GM19328 (cell line): Measurements from ENCODE around the gene NFIA.

ENCODE experiments used
- ATAC-seq: cut with Tn5 transposase; IDR thresholded peaks from one replicate; pipeline ENCODE4 v1.9.1; 2021; ENCODE audit warnings: mild to moderate bottlenecking, moderate library complexity; ENCODE audit not compliant: unreplicated experiment

The NFIA gene

DNA sequence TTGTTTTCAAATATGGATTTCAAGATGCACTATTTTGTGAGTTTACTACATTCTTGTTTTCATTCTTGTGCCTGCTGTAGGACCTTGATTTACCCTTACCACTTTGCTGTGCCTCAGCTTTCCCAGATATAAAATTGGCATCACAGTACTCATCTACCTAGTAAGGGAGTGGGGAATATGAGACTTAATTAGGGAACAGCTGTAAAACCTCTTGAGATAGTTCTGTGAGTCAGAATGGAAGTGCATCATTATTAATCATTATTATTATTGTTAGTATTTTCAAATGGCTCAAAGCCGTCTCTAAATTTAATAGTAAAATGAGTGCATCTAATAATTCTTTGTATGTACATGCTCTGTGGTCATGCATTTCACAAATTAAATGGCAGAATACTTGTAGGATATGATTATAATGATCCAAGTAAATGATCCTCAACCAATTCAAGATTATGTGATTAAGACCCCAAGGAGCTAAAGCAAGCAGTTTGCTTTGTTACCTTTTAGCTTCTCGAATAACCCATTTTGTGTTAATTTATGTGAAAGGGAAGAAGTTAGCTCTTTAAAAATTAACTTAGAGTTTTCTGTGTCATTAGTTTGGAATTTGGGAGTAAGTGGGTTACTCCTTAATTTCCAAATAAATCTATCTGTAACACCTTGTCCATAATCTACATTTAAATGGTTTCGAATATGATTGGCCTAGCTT lies 155.4 kb downstream of the NFIA start:
- no peak for ATAC-seq

DNA sequence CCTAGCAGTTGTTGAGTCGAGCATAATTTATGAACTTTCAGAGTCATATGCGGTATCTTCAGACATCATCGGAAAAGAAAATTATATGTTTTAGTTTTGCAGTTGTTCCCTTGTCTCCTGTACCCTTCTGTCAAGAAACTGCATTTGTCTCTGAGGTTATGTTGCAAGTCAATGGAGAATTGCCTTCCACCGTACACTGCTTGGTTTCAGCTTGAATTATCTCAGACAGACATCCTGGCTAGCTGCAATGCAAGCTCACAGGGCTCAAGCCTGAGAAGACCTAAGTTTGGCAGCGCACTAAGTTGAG lies 156.0 kb downstream of the NFIA start:
- ATAC-seq: no peak

DNA sequence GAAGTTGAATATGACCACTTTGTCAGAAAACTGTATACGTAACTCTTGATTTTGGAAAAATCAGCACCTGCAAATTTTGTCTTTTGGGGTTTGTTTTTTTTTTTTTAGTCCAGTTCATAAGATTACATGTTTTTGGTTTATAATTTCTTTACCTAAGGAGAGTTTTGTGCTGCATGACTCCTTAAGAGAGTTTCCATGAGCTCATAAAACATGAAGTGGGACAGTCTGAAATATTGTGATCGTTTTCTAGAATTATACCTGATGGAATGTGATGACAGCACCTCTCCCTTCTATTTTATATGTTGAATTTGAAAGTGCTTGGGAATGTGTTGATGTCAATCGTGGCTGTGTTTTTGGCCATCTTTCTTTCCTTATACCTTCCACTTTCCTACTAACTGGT lies 158.5 kb downstream of the NFIA start:
- ATAC-seq: no peak

DNA sequence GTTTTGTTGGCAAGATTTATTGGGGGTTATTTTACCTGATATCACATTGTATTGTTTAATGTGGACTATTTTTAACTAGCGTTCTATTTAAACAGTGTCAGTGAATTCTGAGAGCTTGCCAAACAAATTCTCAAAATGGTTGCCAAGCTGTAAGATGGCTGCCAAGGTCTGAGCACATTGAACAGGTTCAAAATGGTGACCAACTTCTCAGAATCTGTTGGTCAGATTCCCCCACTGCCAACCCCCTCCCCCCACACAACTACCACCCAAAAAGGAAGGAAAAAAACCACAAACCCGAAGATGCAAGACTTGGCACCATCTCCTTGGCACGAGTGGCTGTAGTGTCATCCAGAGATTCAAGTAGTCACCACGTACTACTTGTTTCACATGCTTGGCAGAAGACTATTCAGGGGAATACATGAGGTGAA lies 159.1 kb downstream of the NFIA start:
- ATAC-seq: no peak

DNA sequence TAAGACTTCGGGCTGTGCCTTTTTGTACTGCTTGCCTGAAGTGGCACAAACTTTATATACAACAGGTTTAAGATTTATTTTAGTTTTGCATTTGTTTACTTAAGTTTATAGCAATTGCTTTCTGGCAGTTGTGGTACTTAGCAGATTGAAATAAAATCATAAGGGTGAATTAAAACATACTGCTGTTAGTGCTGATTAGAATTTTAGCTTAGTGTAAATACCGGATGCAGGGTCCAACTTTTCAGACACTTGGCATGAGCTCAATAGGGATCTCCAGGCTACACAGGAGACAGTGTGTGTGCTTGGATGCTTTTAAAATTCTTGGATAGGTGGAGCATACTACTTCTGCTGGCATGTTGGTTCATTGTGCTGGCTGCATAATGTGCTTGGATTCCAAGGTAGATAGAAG lies 159.6 kb downstream of the NFIA start:
- ATAC-seq: no peak

DNA sequence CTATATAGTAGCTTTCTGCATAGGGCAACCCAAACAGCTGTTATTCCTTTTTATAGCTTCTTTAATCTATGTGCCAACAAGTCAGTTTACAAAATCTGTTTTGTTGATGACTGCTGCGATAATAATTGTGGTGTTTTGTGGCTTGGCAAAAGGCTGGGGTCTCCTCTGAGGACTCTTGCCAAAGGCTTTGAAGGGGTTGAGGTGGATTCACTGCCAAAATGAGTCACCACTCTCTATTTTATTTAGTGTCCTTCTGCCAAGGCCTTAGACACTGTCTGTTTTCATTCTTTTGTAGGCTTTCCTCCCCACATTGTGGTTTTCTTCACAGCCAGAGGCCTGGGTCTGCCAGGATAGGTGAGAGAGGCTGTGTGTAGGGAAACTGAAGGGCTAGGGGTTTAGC lies 161.8 kb downstream of the NFIA start:
- ATAC-seq: no peak

DNA sequence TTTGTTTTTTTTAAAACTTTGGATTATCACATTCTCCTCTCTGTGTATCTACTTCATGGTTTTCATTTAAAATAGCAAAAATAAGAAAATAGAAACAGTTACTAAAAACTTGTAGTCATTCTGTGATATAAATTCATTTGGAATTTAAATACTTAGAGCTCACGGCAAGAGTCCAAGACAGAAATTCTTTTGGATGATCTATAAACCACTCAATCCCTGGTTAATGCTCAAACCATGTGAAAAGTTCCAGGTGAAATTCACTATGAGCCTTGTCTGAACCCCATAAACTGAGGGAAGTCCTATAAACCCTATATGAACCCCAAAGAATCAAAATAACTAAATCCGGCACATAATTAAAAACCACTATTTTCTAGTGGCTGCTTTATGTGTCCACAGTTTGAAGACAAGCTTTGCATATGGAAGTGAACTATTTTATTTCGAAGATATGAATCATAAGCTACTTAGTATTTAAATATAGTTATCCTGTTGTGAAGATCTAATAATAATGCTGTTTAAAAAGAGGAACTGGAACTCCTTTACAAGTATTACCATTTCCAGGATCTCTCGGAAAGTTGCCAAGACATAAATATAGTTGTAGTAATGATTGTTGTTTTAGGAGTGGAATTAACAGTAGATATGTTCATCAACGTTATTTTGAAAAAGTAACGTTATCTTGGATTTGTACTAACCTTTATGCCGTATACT lies 163.5 kb downstream of the NFIA start:
- ATAC-seq: no peak

DNA sequence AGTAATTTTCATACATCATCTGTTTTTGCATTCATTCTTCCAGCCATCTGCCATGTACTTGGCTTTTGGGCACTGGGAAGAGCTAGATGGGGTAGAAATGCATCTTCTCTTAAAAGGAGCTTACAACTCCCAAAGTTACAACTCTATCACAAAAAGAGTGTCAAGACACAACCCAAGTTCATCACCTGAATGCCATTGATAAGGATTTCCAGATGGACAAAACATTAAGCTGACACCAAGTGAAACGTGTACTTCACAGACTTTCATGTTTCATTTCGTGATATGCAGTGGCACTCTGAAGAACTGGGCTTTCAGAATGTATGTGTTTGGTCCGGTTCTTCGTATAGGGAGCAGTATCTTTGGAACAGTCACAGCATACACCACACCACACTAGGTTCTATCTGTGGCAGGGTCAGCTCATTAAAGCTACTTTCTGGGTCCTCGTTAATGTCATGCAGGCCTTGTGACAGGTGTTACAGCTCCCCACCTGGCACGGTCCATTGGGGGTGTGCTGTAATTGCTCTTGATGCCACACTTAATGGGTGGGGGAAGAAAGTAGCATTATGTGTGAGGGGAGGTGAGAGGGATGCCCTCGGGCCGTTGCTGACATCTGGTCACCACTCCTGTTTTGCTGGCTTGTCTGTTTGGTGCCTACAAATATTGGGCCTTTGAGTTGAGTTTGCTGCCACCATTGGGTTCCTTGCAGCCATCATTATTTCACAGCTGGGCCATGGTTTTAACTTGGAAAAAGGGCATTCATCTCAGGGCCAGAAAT lies 164.9 kb downstream of the NFIA start:
- no peak for ATAC-seq

DNA sequence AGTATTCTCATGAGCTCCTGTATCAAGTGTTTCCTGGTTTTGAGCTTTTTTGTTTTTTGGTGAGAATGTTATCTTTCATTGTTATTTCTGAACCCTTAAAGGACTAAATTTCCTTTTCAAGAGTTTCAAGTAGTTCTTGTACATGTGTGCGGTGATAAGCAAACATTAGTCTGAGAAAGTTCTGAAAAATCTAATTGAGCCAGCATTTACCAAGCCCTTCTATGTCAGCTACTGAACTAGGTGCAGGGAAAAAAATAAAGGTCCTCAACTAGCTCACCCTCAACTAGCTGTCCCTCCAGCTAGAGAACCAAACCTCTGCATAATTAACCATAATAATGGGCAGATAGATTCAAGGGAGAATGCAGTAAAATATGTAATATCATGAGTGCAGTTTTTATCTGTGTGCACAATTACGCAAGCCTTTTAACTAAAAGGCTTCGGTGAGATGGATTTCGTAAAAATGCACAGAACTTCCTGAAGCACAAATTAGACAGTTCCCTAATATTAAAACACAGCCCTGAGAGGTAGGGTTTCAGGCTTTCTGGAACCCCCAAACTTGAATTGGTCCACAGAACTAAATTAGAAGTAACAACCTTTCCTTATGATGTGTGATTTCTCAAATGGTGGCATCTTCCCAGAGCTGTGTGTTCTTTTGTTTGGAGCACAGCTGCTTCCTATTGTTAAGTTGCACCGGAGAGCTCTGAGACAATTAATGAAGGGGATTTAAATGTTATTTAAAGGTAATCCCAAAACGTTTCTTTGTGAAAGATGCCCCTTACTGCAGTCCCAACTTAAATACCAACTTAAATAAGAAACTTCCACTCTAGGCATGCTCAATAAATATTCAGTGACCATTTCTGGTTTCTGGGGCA lies 165.8 kb downstream of the NFIA start:
- ATAC-seq: no peak

DNA sequence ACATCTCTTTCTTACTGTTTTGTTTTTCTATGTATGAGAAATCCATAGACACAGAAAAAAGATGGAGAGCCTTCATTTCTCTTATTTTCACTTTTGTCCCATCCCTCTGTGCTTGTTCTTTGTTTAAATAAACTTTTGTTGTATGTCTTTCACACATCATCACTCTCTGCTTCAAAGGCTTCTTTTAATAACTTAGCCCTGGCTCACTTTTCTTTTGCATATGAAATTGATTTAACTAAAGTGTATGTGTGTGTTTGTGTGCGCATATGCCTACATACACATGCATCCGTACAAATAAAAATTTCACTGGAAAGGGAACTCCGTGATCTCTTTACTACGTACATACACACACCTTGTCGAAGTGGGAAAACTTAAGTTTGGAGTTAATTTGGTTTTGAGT lies 168.6 kb downstream of the NFIA start:
- no peak for ATAC-seq

DNA sequence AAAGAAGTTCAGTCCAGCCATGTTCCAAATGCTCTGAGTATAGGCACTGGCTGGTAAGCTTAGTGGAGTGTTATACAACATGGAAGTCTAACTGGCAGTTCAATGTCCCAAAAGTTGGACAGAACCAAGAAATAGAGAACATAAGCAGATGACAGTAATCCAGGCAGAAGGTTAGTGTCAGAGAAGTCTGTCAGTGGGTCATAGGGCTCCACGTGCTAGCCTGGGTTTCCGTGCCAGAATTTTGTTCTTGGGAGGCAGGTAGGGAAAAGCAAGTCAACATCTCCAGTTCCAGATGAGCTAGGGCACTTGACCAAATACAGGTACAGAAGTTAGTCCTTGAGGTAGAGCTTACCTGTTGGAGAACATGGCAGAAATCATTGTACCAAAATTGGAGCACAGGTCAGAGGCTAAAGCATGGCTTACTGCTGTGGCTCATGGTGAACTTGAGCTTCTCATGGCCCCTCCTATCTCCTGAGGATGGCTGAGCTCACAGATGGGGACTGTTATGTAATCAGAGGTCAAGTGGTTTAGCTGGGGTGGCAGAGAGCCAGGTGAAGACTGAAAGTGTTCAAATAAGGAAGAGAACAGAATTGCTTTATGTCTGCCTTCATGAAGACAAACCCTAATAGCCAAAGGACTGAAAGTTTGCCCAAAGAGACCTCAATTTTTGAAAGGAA lies 170.8 kb downstream of the NFIA start:
- ATAC-seq: no peak

DNA sequence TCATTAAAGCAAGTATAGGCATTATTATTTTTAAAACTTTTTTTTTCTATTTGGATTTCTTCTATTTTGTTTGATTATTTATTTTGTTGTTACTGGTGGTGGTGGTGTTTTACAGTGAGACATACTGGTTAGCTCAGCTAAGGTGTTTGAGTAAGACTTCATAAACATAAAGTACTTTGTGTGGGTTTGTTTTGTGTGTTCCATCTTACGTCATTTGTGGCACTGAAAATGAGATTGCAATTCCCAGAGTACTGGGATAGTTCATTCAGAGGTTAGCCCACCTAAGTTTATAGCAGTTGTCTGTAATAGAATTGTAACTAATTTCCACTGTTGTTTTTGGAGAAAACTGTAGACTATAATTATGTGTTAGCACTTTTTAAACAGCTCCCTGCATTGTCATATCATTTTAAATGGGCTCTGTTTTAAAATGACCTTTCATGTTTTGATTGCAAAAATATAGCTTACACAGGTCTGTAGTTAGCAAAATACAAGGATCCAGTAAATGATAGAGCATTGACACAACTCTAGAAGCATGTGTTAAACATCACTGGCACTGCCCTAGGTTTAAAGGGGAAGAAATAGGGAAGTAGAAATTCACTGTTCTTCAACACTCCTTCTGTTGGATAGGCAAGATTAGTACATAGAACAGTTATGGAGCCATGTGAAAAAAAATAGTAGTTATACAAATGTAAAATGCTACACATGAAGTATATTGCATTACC lies 171.7 kb downstream of the NFIA start:
- no peak for ATAC-seq

DNA sequence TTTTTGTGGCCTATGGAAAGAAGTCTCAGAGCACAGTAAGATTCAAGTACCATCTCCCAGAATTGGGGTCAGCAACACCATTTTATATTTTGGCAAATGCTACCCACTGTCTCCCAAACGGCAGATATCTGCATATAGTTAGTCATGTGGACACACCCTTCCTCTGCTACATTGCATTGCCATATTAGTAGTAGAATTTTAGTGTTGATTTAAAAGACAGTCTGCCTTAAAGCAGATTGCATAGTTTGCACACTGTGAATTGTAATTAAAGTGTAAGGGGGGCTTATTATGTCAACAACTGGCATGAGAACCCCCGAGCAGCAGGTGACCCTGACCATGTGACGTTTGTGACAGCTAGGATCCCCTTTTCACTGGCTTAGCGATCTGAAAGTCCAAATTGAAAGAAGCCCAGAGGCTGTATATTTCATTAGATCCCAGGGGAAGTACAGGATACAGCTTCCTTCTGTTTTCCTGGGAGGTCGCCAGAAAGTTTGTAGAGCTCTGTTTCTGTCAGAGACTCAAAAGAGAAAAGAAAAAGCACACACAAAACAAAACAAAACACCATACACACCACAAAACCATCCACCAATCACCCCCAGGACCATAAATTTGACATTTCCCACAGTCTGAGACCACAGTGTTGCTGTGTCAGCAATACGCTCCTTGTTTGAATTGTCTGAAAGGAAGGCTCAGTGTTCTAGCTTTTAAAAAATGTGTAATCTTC lies 172.4 kb downstream of the NFIA start:
- no peak for ATAC-seq

DNA sequence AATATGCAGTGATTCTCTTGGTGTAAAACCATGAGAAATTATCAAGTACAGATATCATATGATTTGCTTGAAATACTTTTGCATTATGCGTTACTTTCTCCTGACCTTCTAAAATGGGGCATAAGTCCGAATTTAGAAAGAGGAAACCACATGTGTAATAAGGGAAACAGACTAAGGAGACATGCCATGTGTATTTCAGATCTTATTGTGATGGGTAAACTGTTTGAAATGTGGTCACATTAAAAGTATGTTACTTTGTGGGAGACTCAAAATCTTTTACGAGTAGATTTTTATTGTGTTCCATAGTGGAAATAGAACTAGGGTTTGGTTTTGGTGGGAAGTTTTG lies 173.0 kb downstream of the NFIA start:
- ATAC-seq: no peak

DNA sequence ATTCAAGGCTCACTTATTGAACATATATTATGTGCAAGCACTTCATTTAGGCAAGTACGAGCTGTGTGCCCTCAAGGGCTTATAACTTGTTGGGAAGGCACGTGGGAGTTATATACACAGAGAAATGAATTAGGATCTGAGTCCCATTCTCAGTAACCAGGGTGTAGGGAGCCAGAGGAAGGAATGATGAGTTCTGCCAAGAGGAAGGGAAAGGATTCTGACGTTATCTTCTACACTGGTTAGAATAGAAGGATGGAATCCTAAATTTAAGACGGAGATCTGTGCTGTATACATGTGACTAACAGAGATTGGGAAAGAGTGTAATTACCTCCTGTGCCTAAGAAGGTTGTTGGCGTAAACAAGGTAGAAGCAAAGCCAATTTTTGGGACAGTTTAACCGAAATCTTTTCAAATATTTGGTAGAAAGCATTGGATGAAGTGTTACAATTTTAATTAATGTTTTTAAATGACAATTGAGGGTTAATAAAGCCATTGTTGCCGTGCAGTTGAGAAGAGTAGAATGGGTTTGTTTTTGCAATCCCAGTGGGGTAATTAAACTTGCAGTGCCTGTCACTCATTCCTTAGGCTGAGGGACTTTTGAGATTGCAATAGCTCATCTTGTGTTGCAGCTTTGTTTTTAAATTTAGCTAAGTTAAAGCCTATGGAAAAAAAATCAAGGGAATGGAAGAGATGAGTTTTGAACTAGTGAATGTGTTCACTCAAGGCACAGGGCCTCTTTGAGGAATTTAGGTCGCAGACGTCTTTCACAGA lies 177.2 kb downstream of the NFIA start:
- no peak for ATAC-seq

DNA sequence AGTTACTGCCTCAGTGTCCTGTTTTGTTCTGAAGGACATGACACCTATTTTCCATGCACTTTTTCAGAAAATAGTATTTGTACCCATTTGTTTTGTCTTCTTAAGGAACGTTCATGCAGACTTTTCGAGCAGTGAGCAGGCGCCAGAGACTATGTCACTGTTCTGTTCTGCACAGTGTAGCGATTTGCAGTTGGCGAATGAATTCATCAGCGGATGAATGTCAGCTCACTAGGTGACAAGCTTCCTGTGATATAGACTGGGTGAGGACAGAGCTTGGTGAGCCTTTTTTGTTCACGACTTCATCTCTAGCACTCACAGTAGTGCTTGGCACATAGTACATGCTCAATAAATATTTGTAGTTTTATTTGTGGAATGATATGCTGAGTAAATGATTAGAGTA lies 177.8 kb downstream of the NFIA start:
- ATAC-seq: no peak

DNA sequence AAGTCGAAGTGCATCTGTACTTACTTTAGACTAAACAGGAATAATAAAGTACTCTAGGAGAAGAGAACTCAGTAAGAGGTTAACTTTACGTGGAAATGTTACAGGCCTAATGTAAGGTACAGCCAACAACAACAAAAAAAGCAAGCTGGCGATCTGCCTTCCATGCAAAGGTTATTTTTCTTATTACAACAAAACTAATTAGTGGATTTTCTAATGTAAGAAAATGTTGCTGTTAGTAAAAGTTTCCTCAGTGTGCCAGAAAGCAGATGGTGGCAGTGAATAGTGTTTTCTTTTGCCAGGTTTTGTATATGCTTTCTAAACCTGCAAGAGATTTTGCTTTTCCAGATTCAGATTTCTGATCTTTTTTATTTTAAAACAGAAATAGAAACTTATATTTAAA lies 179.2 kb downstream of the NFIA start:
- no peak for ATAC-seq

DNA sequence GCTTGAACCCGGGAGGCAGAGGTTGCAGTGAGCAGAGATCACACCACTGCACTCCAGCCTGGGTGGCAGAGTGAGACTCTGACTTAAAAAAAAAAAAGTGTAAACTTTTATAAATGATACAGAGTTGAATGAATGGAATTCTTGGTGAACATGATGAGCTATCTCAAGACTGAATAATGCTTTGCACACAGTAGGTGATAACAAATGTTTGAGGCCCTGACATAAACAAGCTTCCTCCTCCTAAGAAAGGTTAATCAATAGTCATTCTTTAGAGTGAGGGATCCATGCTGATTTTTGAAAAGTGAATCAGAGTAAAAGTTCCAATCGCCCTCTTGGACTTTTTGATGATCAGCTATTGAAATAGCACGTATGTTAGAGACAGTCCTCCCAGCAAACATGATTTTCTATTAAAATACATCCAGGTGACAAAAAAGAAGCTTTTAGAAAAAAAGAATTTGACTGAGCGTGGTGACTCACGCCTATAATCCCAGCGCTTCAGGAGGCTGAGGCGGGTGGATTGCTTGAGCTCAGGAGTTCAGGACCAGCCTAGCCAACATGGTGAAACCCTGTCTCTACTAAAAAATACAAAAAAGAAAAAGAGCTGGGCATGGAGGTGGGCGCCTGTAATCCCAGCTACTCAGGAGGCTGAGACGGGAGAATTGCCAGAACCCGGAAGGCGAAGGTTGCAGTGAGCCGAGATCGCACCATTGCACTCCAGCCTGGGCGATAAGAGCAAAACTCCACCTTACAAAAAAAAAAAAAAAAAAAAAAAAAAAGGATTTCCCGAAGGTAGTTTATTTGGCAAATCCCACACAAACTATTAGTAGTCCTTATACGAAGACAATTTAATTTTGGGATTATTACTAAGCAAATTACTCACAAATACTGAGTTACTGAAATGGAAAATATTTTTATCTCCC lies 181.8 kb downstream of the NFIA start:
- no peak for ATAC-seq
